ENCODE measurements around the gene LLGL2. TPM values are rescaled to one million over a fixed set of nuclear protein-coding genes. Genes with fewer than 3 reads are reported as not detected.

Gene LLGL2
- total and polyA plus RNA-seq, 2 donors (not counting 1 experiment from before 2014, with no cell fraction given), result 40.6 to 52.0 TPM

- CTCF ChIA-PET, result interaction anchor here (1.1 to 2.9 kb wide), 9 partner anchors 10 to 244 kb away, joined by 3 to 10 read pairs (median 4); partner anchors contain the start of genes LLGL2, MYO15B, TMEM94 and TSEN54
- Mint-ChIP-seq H3K9me3 (ENCODE audit: insufficient read depth) (no peaks in the 10 kb centered on the region), H3K27ac (no peak overlapping the region), H3K4me3 (no peak overlapping the region), H3K27me3 (no peaks in the 10 kb centered on the region), H3K4me1 (no peaks in the 10 kb centered on the region)
- Histone ChIP-seq H3K36me3 (replicated peaks in 1 of 2; ENCODE audit: control extremely low read depth in 1 of 2, control insufficient read depth in 1 of 2, extremely low read depth in 1 of 2, insufficient read depth in 2 of 2, low read length in 1 of 2) (peaks cover 0 to 5% of the 10 kb centered on the region in 2 experiments), H3K9me3 (ENCODE audit: control extremely low read depth in 1 of 3, control insufficient read depth in 2 of 3, insufficient read depth in 1 of 3, low read length in 2 of 3) (no peaks in the 10 kb centered on the region), H3K4me1 (ENCODE audit: control insufficient read depth in 2 of 2, insufficient read depth in 2 of 2, low read length in 2 of 2) (peaks cover 0 to 7% of the 10 kb centered on the region in 2 donors), H4K20me1 (ENCODE audit: control insufficient read depth, insufficient read depth, low read length, poor library complexity, severe bottlenecking) (no peaks in the 10 kb centered on the region), H3K79me2 (ENCODE audit: control insufficient read depth, insufficient read depth, low read length) (no peaks in the 10 kb centered on the region), H3K27me3 (replicated peaks in 1 of 4; ENCODE audit: control extremely low read depth in 1 of 4, control insufficient read depth in 3 of 4, insufficient read depth in 4 of 4, low read length in 3 of 4) (no peaks in the 10 kb centered on the region), H2AFZ (ENCODE audit: insufficient read depth, low read depth, low read length, poor library complexity, severe bottlenecking) (no peak overlapping the region), H3K4me2 (replicated peaks; ENCODE audit: low read depth, low read length, poor library complexity, severe bottlenecking) (no peak overlapping the region), H3K9ac (ENCODE audit: low read length) (no peak overlapping the region), H3K27ac (ENCODE audit: low read length in 2 of 2) (no peak overlapping the region), H3K4me3 (ENCODE audit: control extremely low read depth in 1 of 5, extremely low read depth in 1 of 5, insufficient read depth in 1 of 5, low read depth in 2 of 5, low read length in 4 of 5) (no peak overlapping the region)
- 87% methylated on average over 20 of the region's 23 CpGs for WGBS (ENCODE audit: insufficient coverage)
- TF ChIP-seq EZH2 (IDR thresholded peaks at IDR 0.05; ENCODE audit: borderline replicate concordance, insufficient read depth, low read depth, low read length, poor library complexity, severe bottlenecking), result no peak
- TF ChIP-seq CTCF (IDR thresholded peaks at IDR 0.05), result no peak
- POLR2A ChIA-PET, result no interaction called here
- ATAC-seq (ENCODE audit: low read depth) (no peak), DNase-seq (no peak)
- intact Hi-C loops (cut with micrococcal nuclease), result no loop called here
These were observed 22.1 kb upstream of the LLGL2 start for GRCh38 chr17:75503337-75503950.

GRCh38 chr17:75503976-75504346 is 21.5 kb upstream of the LLGL2 start:
- ATAC-seq (ENCODE audit: low read depth) (no peak), DNase-seq (no peak)
- TF ChIP-seq CTCF (IDR thresholded peaks at IDR 0.05) (no peak), EZH2 (IDR thresholded peaks at IDR 0.05; ENCODE audit: borderline replicate concordance, insufficient read depth, low read depth, low read length, poor library complexity, severe bottlenecking) (no peak)
- Histone ChIP-seq H3K36me3 (replicated peaks in 1 of 2; ENCODE audit: control extremely low read depth in 1 of 2, control insufficient read depth in 1 of 2, extremely low read depth in 1 of 2, insufficient read depth in 2 of 2, low read length in 1 of 2) (peaks cover 0 to under 1% of the 10 kb centered on the region in 2 experiments), H3K9ac (ENCODE audit: low read length) (no peak overlapping the region), H3K79me2 (ENCODE audit: control insufficient read depth, insufficient read depth, low read length) (no peaks in the 10 kb centered on the region), H3K4me1 (ENCODE audit: control insufficient read depth in 2 of 2, insufficient read depth in 2 of 2, low read length in 2 of 2) (peaks cover 0 to 7% of the 10 kb centered on the region in 2 donors), H3K4me3 (ENCODE audit: control extremely low read depth in 1 of 5, extremely low read depth in 1 of 5, insufficient read depth in 1 of 5, low read depth in 2 of 5, low read length in 4 of 5) (no peak overlapping the region), H3K27ac (ENCODE audit: low read length in 2 of 2) (no peak overlapping the region), H4K20me1 (ENCODE audit: control insufficient read depth, insufficient read depth, low read length, poor library complexity, severe bottlenecking) (no peaks in the 10 kb centered on the region), H3K9me3 (ENCODE audit: control extremely low read depth in 1 of 3, control insufficient read depth in 2 of 3, insufficient read depth in 1 of 3, low read length in 2 of 3) (no peaks in the 10 kb centered on the region), H3K4me2 (replicated peaks; ENCODE audit: low read depth, low read length, poor library complexity, severe bottlenecking) (no peak overlapping the region), H2AFZ (ENCODE audit: insufficient read depth, low read depth, low read length, poor library complexity, severe bottlenecking) (no peak overlapping the region), H3K27me3 (replicated peaks in 1 of 4; ENCODE audit: control extremely low read depth in 1 of 4, control insufficient read depth in 3 of 4, insufficient read depth in 4 of 4, low read length in 3 of 4) (no peaks in the 10 kb centered on the region)
- Mint-ChIP-seq H3K4me3 (no peak overlapping the region), H3K9me3 (ENCODE audit: insufficient read depth) (no peaks in the 10 kb centered on the region), H3K27me3 (no peaks in the 10 kb centered on the region), H3K27ac (no peak overlapping the region), H3K4me1 (no peaks in the 10 kb centered on the region)
- CTCF ChIA-PET, result interaction anchor here (1.0 to 2.9 kb wide), 9 partner anchors 10 to 243 kb away, joined by 3 to 10 read pairs (median 4); partner anchors contain the start of genes LLGL2, MYO15B, TMEM94 and TSEN54
- intact Hi-C loops (cut with micrococcal nuclease), result loop anchor here (1.0 to 2.0 kb wide), 2 partner anchors 77 to 84 kb away; no protein-coding TSS in a partner anchor
- 100% methylated on average over 1 of the region's 13 CpGs for WGBS (ENCODE audit: insufficient coverage)
- POLR2A ChIA-PET, result no interaction called here
